IMR-90 (cell line): ENCODE results near the gene LRRC34. TPM values are rescaled to one million over a fixed set of nuclear protein-coding genes. Genes with fewer than 3 reads are reported as not detected.

Experiments
- ATAC-seq: fragments of 200-7000 bp; cut with Tn5 transposase; 2 replicates; pipeline ENCODE4 v1.9.1; 2020; ENCODE audit warnings: low read depth, mild to moderate bottlenecking, moderate library complexity
- BruUV-seq: library from RNA; stranded (reverse); fragments of 400-500 nt; replicated peaks from 2 replicates; lab custom pipeline; 2021; lab: Mats Ljungman, UMichigan
- CTCF ChIA-PET: fragments of 300-600 bp; formaldehyde crosslinking; extraction: SDS; loops from one replicate; lab custom pipeline; 2021; ENCODE audit warnings: antibody characterized with exemption; lab: Yijun Ruan, JAX
- POLR2A ChIA-PET: fragments of 300-600 bp; sonication (Branson Sonifier 250); formaldehyde crosslinking; loops from one replicate; lab custom pipeline; 2022; ENCODE audit warnings: antibody characterized with exemption; ENCODE audit not compliant: unreplicated experiment; lab: Charles Lee
- DNase-seq: peaks from one replicate; pipeline ENCODE4 v3.0.0; 2013
- H2AFZ ChIP-seq: replicated peaks from 2 replicates; pipeline ENCODE3; 2013; ENCODE audit warnings: low read length, mild to moderate bottlenecking; ENCODE audit not compliant: poor library complexity
- H2AK5ac ChIP-seq: 2 replicates; pipeline ENCODE4 v1.6.1; 2013; ENCODE audit warnings: low read depth, low read length, inconsistent platforms
- H2AK9ac ChIP-seq: replicated peaks from 2 replicates; pipeline ENCODE3; 2013; ENCODE audit warnings: mild to moderate bottlenecking, low read depth, low read length, moderate library complexity; ENCODE audit not compliant: poor library complexity
- H2BK120ac ChIP-seq: 2 replicates; pipeline ENCODE4 v1.6.1; 2013; ENCODE audit warnings: low read depth, low read length, inconsistent platforms
- H2BK15ac ChIP-seq: 3 replicates; pipeline ENCODE4 v1.6.1; 2013; ENCODE audit warnings: low read depth, low read length, inconsistent platforms
- H2BK20ac ChIP-seq: 2 replicates; pipeline ENCODE4 v1.6.1; 2013; ENCODE audit warnings: low read depth, mild to moderate bottlenecking, inconsistent platforms, low read length, moderate library complexity
- H2BK5ac ChIP-seq: 2 replicates; pipeline ENCODE4 v1.6.1; 2013; ENCODE audit warnings: mild to moderate bottlenecking, low read depth, low read length, inconsistent platforms; ENCODE audit not compliant: poor library complexity, severe bottlenecking
- H3K14ac ChIP-seq: replicated peaks from 2 replicates; pipeline ENCODE4 v1.6.1; 2013; ENCODE audit warnings: low read depth, low read length, inconsistent platforms
- H3K18ac ChIP-seq: 2 replicates; pipeline ENCODE4 v1.6.1; 2013; ENCODE audit warnings: low read depth, low read length, control low read depth
- H3K23ac ChIP-seq: 2 replicates; pipeline ENCODE4 v1.6.1; 2013; ENCODE audit warnings: low read depth, low read length, inconsistent platforms
- H3K27ac ChIP-seq: 2 replicates; pipeline ENCODE4 v1.5.1; 2013; ENCODE audit warnings: mild to moderate bottlenecking, control low read depth, low read length; ENCODE audit not compliant: insufficient read depth
- H3K27me3 ChIP-seq: 2 replicates; pipeline ENCODE4 v1.6.1; 2013; ENCODE audit warnings: low read length; ENCODE audit not compliant: control insufficient read depth, insufficient read depth
- H3K36me3 ChIP-seq: 2 replicates; pipeline ENCODE4 v1.6.1; 2013; ENCODE audit warnings: low read length, mixed read lengths; ENCODE audit not compliant: control insufficient read depth, insufficient read depth
- H3K4ac ChIP-seq: 2 replicates; pipeline ENCODE4 v1.6.1; 2013; ENCODE audit warnings: low read depth, low read length, inconsistent platforms
- H3K4me1 ChIP-seq: 2 replicates; pipeline ENCODE4 v1.6.1; 2013; ENCODE audit warnings: low read length, mixed read lengths; ENCODE audit not compliant: control insufficient read depth, insufficient read depth
- H3K4me2 ChIP-seq: 2 replicates; pipeline ENCODE4 v1.6.1; 2013; ENCODE audit warnings: low read depth, mild to moderate bottlenecking, control low read depth, low read length, moderate library complexity
- H3K4me3 ChIP-seq: 2 replicates; pipeline ENCODE4 v1.5.1; 2013; ENCODE audit warnings: low read depth, mild to moderate bottlenecking, control low read depth, low read length, moderate library complexity; ENCODE audit not compliant: insufficient read depth
- H3K56ac ChIP-seq: 2 replicates; pipeline ENCODE4 v1.6.1; 2013; ENCODE audit warnings: low read length, inconsistent platforms; ENCODE audit not compliant: insufficient read depth; ENCODE audit errors: extremely low read depth
- H3K79me1 ChIP-seq, 2 experiments: 2 replicates each; pipeline ENCODE4 v1.6.1; 2013; ENCODE audit warnings: low read length in 2 of 2, inconsistent platforms in 1 of 2, low read depth in 1 of 2
- H3K9ac ChIP-seq: 2 replicates; pipeline ENCODE4 v1.6.1; 2013; ENCODE audit warnings: low read depth, low read length, control low read depth
- H3K9me1 ChIP-seq: 2 replicates; pipeline ENCODE4 v1.6.1; 2013; ENCODE audit warnings: low read length, inconsistent platforms; ENCODE audit not compliant: insufficient read depth
- H3K9me3 ChIP-seq: 2 replicates; pipeline ENCODE4 v1.6.1; 2013; ENCODE audit warnings: low read length; ENCODE audit not compliant: control insufficient read depth, insufficient read depth
- H4K20me1 ChIP-seq: 2 replicates; pipeline ENCODE4 v1.6.1; 2013; ENCODE audit warnings: low read length, inconsistent platforms; ENCODE audit not compliant: insufficient read depth
- H4K5ac ChIP-seq: 2 replicates; pipeline ENCODE4 v1.6.1; 2013; ENCODE audit warnings: mild to moderate bottlenecking, low read depth, low read length, control low read depth
- H4K8ac ChIP-seq, 2 experiments: 2 replicates each; pipeline ENCODE4 v1.6.1; 2013; ENCODE audit warnings: low read depth in 2 of 2, low read length in 2 of 2, control low read depth in 1 of 2, inconsistent platforms in 1 of 2
- H4K91ac ChIP-seq: 2 replicates; pipeline ENCODE4 v1.6.1; 2013; ENCODE audit warnings: low read depth, low read length, inconsistent platforms; ENCODE audit not compliant: insufficient read depth
- BHLHE40 ChIP-seq: fragments of 150-350 bp; IDR thresholded peaks from 2 replicates; pipeline ENCODE4 v1.6.1; 2016; ENCODE audit warnings: mild to moderate bottlenecking, low read depth, low read length
- CEBPB ChIP-seq: IDR thresholded peaks from 2 replicates; pipeline ENCODE4 v1.6.1; 2012; ENCODE audit warnings: low read depth, low read length, improper control_type of control experiment
- CHD1 ChIP-seq: IDR thresholded peaks from 2 replicates; pipeline ENCODE4 v1.6.1; 2012; ENCODE audit warnings: low read depth, low read length, improper control_type of control experiment
- CTCF ChIP-seq: conservative IDR thresholded peaks from 2 replicates; pipeline ENCODE4 v1.5.1; 2012; ENCODE audit warnings: mild to moderate bottlenecking, low read depth, low read length, improper control_type of control experiment
- FOS ChIP-seq: fragments of 150-350 bp; IDR thresholded peaks from 2 replicates; pipeline ENCODE4 v1.6.1; 2016; ENCODE audit warnings: low read depth, low read length
- MAFK ChIP-seq: IDR thresholded peaks from 2 replicates; pipeline ENCODE4 v1.6.1; 2012; ENCODE audit warnings: low read depth, low read length, improper control_type of control experiment
- MAZ ChIP-seq: IDR thresholded peaks from 2 replicates; pipeline ENCODE4 v1.6.1; 2012; ENCODE audit warnings: low read depth, mild to moderate bottlenecking, low read length, improper control_type of control experiment, moderate library complexity, borderline replicate concordance
- MXI1 ChIP-seq: IDR thresholded peaks from 2 replicates; pipeline ENCODE4 v1.6.1; 2012; ENCODE audit warnings: low read depth, mild to moderate bottlenecking, low read length, moderate library complexity, borderline replicate concordance
- NFE2L2 ChIP-seq: fragments of 150-350 bp; IDR thresholded peaks from 2 replicates; pipeline ENCODE4 v1.6.1; 2016; ENCODE audit warnings: low read depth, mild to moderate bottlenecking, low read length
- POLR2A ChIP-seq: IDR thresholded peaks from 2 replicates; pipeline ENCODE4 v1.6.1; 2012; ENCODE audit warnings: mild to moderate bottlenecking, low read depth, low read length
- RAD21 ChIP-seq: IDR thresholded peaks from 2 replicates; pipeline ENCODE4 v1.6.1; 2012; ENCODE audit warnings: low read length, improper control_type of control experiment
- RCOR1 ChIP-seq: IDR thresholded peaks from 2 replicates; pipeline ENCODE4 v1.6.1; 2012; ENCODE audit warnings: mild to moderate bottlenecking, low read length, improper control_type of control experiment; ENCODE audit not compliant: insufficient replicate concordance
- RFX5 ChIP-seq: IDR thresholded peaks from 2 replicates; pipeline ENCODE4 v1.8.0; 2012; ENCODE audit warnings: low read depth, mild to moderate bottlenecking, low read length, moderate library complexity
- SMC3 ChIP-seq: fragments of 150-350 bp; IDR thresholded peaks from 2 replicates; pipeline ENCODE4 v1.6.1; 2016; ENCODE audit warnings: low read depth, mild to moderate bottlenecking, antibody characterized with exemption, low read length, moderate library complexity
- USF2 ChIP-seq: fragments of 150-350 bp; IDR thresholded peaks from 2 replicates; pipeline ENCODE4 v1.6.1; 2017; ENCODE audit warnings: mild to moderate bottlenecking, antibody characterized with exemption, low read length, low read depth
- WGBS, 2 experiments: methylation state at CpG; one replicate each; pipeline versions ENCODE4 v1.1.5 to v1.1.7; 2013; ENCODE audit warnings: missing lambda C conversion rate in 2 of 2; ENCODE audit not compliant: insufficient read length in 1 of 2; ENCODE audit errors: extremely low coverage in 2 of 2; 5-methylcytosine and 5-hydroxymethylcytosine counted together
- dilution Hi-C: fragments of 300-500 bp; cut with HindIII; formaldehyde crosslinking; loops from one replicate; pipeline ENCODE4 v1.14.3; 2018; ENCODE audit warnings: low sequenced_read_pairs; ENCODE audit not compliant: unreplicated experiment
- in situ Hi-C: fragments of 300-500 bp; cut with MboI; formaldehyde crosslinking; loops from 3 replicates; pipeline ENCODE4 v1.14.3; 2019; ENCODE audit warnings: low sequenced_read_pairs, inconsistent platforms, mixed read lengths
- intact Hi-C: fragments of 100-400 bp; cut with micrococcal nuclease; formaldehyde crosslinking; loops from 2 replicates; pipeline ENCODE4 v1.10.0; 2022
- polyA plus RNA-seq, 3 experiments: library from polyadenylated mRNA; depleted of rRNA; stranded (reverse); fragments of >200 nt; gene quantifications; 2 replicates each; pipeline ENCODE4 v1.2.3, GENCODE V29; 2012; ENCODE audit warnings: low replicate concordance in 1 of 3
- total RNA-seq: library from RNA; depleted of rRNA; stranded (reverse); fragments of >200 nt; gene quantifications from 2 replicates; pipeline ENCODE4 v1.2.3, GENCODE V29; 2012
- TF ChIP-seq, protein P1 (sequence below): fragments of 150-350 bp; IDR thresholded peaks from 2 replicates; pipeline ENCODE4 v1.6.1; 2016; ENCODE audit warnings: low read depth, mild to moderate bottlenecking, low read length, moderate library complexity, borderline replicate concordance

Gene LRRC34
- total and polyA plus RNA-seq, 2 of the 4 experiments (the other 2 are of a cell fraction) = 0.90 to 0.91 TPM

DNA sequence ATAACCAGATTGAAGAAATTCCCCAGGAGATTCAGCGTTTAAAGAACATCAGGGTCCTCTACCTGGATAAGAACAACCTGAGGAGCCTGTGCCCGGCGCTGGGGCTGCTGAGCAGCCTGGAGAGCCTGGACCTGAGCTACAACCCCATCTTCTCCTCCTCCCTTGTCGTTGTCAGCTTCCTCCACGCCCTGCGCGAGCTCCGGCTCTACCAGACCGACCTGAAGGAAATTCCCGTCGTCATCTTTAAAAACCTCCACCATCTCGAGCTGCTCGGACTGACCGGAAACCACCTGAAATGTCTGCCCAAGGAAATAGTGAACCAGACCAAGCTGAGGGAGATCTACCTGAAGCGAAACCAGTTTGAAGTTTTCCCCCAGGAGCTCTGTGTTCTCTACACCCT, 9.4 kb upstream of the LRRC34 start:
- Histone ChIP-seq H3K4ac (no peak overlapping the region), H3K18ac (no peak overlapping the region), H3K9me3 (no peaks in the 10 kb centered on the region), H3K14ac (no peak overlapping the region), H2AK9ac (no peak overlapping the region), H2BK5ac (no peak overlapping the region), H4K20me1 (no peaks in the 10 kb centered on the region), H3K23ac (no peak overlapping the region), H3K27me3 (no peaks in the 10 kb centered on the region), H3K4me2 (no peak overlapping the region), H4K8ac (no peak overlapping the region), H2BK120ac (no peak overlapping the region), H3K9ac (no peak overlapping the region), H3K9me1 (no peaks in the 10 kb centered on the region), H2BK15ac (no peak overlapping the region), H3K27ac (no peak overlapping the region), H3K4me1 (peaks cover 3% of the 10 kb centered on the region), H4K5ac (no peak overlapping the region), H2AK5ac (no peak overlapping the region), H2BK20ac (no peak overlapping the region), H3K79me1 (no peaks in the 10 kb centered on the region), H4K91ac (no peak overlapping the region), H3K4me3 (no peak overlapping the region), H2AFZ (no peak overlapping the region), H3K36me3 (no peaks in the 10 kb centered on the region), H3K56ac (no peak overlapping the region)
- WGBS, 2 experiments = 94% methylated on average over 12 of the region's 15 CpGs; no CpG with 5 or more reads in 1 of the 2 experiments
- POLR2A ChIA-PET = no interaction called here
- BruUV-seq = no TSS peak
- ATAC-seq = no peak
- no peak for TF ChIP-seq CHD1
- no peak for TF ChIP-seq CTCF
- no peak for TF ChIP-seq FOS
- TF ChIP-seq, protein P1, sequence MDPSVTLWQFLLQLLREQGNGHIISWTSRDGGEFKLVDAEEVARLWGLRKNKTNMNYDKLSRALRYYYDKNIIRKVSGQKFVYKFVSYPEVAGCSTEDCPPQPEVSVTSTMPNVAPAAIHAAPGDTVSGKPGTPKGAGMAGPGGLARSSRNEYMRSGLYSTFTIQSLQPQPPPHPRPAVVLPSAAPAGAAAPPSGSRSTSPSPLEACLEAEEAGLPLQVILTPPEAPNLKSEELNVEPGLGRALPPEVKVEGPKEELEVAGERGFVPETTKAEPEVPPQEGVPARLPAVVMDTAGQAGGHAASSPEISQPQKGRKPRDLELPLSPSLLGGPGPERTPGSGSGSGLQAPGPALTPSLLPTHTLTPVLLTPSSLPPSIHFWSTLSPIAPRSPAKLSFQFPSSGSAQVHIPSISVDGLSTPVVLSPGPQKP = no peak
- TF ChIP-seq BHLHE40 = no peak
- no peak for TF ChIP-seq USF2
- no peak for TF ChIP-seq RFX5
- TF ChIP-seq POLR2A = no peak
- no peak for TF ChIP-seq MXI1
- TF ChIP-seq MAFK = no peak
- TF ChIP-seq MAZ = no peak
- TF ChIP-seq RAD21 = no peak
- TF ChIP-seq RCOR1 = no peak
- TF ChIP-seq SMC3 = no peak
- TF ChIP-seq CEBPB = no peak
- TF ChIP-seq NFE2L2 = no peak
- intact Hi-C loops (no loop called here), dilution Hi-C loops (no loop called here), in situ Hi-C loops (no loop called here)
- CTCF ChIA-PET = interaction anchor here (0.7 kb wide), 1 partner anchor 65 kb away, joined by 3 read pairs; no protein-coding TSS in a partner anchor
- DNase-seq = no peak
